Spinal cord (tissue), 10 donors: ENCODE results near the gene PITPNC1. TPM values are rescaled to one million over a fixed set of nuclear protein-coding genes. Genes with fewer than 3 reads are reported as not detected.

Experiments used
- DNase-seq, 6 donors: peaks; one replicate each; pipeline versions ENCODE4 v3.0.0 to v3.0.0-alpha.2; 2013 to 2015; ENCODE audit warnings: low spot score in 6 of 6, low read depth in 4 of 6
- H3K27ac ChIP-seq: one replicate; pipeline ENCODE4 v1.5.1; 2013; ENCODE audit warnings: low read depth, low read length, control low read depth
- H3K27me3 ChIP-seq: one replicate; pipeline ENCODE4 v1.6.1; 2013; ENCODE audit warnings: low read length; ENCODE audit not compliant: control insufficient read depth, insufficient read depth
- H3K36me3 ChIP-seq: one replicate; pipeline ENCODE4 v1.6.1; 2013; ENCODE audit warnings: low read length; ENCODE audit not compliant: control insufficient read depth, insufficient read depth
- H3K4me1 ChIP-seq: one replicate; pipeline ENCODE4 v1.6.1; 2013; ENCODE audit warnings: low read length; ENCODE audit not compliant: control insufficient read depth, insufficient read depth
- H3K4me3 ChIP-seq: one replicate; pipeline ENCODE4 v1.5.1; 2013; ENCODE audit warnings: low read depth, low read length, control low read depth
- H3K9me3 ChIP-seq: one replicate; pipeline ENCODE4 v1.6.1; 2013; ENCODE audit warnings: low read length; ENCODE audit not compliant: control insufficient read depth, insufficient read depth
- WGBS: methylation state at CpG from one replicate; pipeline ENCODE4 v1.1.5; 2013; ENCODE audit warnings: missing lambda C conversion rate; ENCODE audit not compliant: insufficient coverage; 5-methylcytosine and 5-hydroxymethylcytosine counted together
- polyA plus RNA-seq, 2 donors: library from polyadenylated mRNA; unstranded; fragments of 120-200 nt; gene quantifications; one replicate each; pipeline ENCODE4 v1.2.1, GENCODE V29; 2013; ENCODE audit not compliant: insufficient read length in 2 of 2
- total RNA-seq, 2 donors: library from RNA; depleted of rRNA in 1 of 2; stranded (reverse); fragments of 120-200 nt in 1 of 2; fragments of >200 nt in 1 of 2; gene quantifications; one replicate each; pipeline versions ENCODE4 v1.2.3 to v1.2.4, GENCODE V29; 2013 to 2014
- donor health status: healthy.

PITPNC1 gene
- total and polyA plus RNA-seq, 4 donors = 34.5 to 71.1 (median 60.8) TPM

GRCh38 chr17:67449065-67449464 is 72.0 kb downstream of the PITPNC1 start:
- Histone ChIP-seq H3K4me1 (peaks cover 14% of the 10 kb centered on the region), H3K27ac (no peak overlapping the region), H3K4me3 (no peak overlapping the region), H3K27me3 (no peaks in the 10 kb centered on the region), H3K36me3 (no peaks in the 10 kb centered on the region), H3K9me3 (no peaks in the 10 kb centered on the region)
- no peak for DNase-seq
- WGBS = no CpG with 5 or more reads among the region's 6 CpGs

- H3K27me3 ChIP-seq = no peaks in the 10 kb centered on the region
- no peak overlapping the region for H3K27ac ChIP-seq
- no peak for DNase-seq
- no peak overlapping the region for H3K4me3 ChIP-seq
- WGBS = 98% methylated on average over 7 of the region's 16 CpGs
- peaks cover 7% of the 10 kb centered on the region for H3K4me1 ChIP-seq
- no peaks in the 10 kb centered on the region for H3K36me3 ChIP-seq
- no peaks in the 10 kb centered on the region for H3K9me3 ChIP-seq
Measured at GRCh38 chr17:67449845-67450755, 73.0 kb downstream of the PITPNC1 start.

- Histone ChIP-seq H3K9me3 (peaks cover 2% of the 10 kb centered on the region), H3K27ac (no peak overlapping the region), H3K27me3 (no peaks in the 10 kb centered on the region), H3K4me1 (no peaks in the 10 kb centered on the region), H3K4me3 (no peak overlapping the region), H3K36me3 (no peaks in the 10 kb centered on the region)
- WGBS = 50% methylated on average over 2 of the region's 10 CpGs
- no peak for DNase-seq
Measured at GRCh38 chr17:67452681-67453554, 75.8 kb downstream of the PITPNC1 start.

GRCh38 chr17:67456103-67456502 is 79.0 kb downstream of the PITPNC1 start:
- H3K27me3 ChIP-seq = no peaks in the 10 kb centered on the region
- H3K4me3 ChIP-seq = no peak overlapping the region
- no CpG with 5 or more reads among the region's 1 CpG for WGBS
- H3K27ac ChIP-seq = no peak overlapping the region
- DNase-seq = no peak
- H3K9me3 ChIP-seq = peaks cover 8% of the 10 kb centered on the region
- no peaks in the 10 kb centered on the region for H3K36me3 ChIP-seq
- peaks cover 10% of the 10 kb centered on the region for H3K4me1 ChIP-seq

- no peak for DNase-seq
- no peaks in the 10 kb centered on the region for H3K27me3 ChIP-seq
- peaks cover 8% of the 10 kb centered on the region for H3K9me3 ChIP-seq
- H3K27ac ChIP-seq = no peak overlapping the region
- H3K4me1 ChIP-seq = peaks cover 10% of the 10 kb centered on the region
- H3K36me3 ChIP-seq = no peaks in the 10 kb centered on the region
- H3K4me3 ChIP-seq = no peak overlapping the region
- 92% methylated on average over 2 of the region's 3 CpGs for WGBS
Measured at GRCh38 chr17:67456889-67457288, 79.8 kb downstream of the PITPNC1 start.

- no peak for DNase-seq
- no peak overlapping the region for H3K27ac ChIP-seq
- H3K4me3 ChIP-seq = no peak overlapping the region
- WGBS = 96% methylated on average over 2 of the region's 2 CpGs
- peaks cover 8% of the 10 kb centered on the region for H3K9me3 ChIP-seq
- H3K27me3 ChIP-seq = no peaks in the 10 kb centered on the region
- no peaks in the 10 kb centered on the region for H3K36me3 ChIP-seq
- peaks cover 10% of the 10 kb centered on the region for H3K4me1 ChIP-seq
Measured at GRCh38 chr17:67458203-67458602, 81.1 kb downstream of the PITPNC1 start.

- peak in 3 of 6 donors; percentile 56 to 86 (median 69) for DNase-seq
- no peak overlapping the region for H3K4me3 ChIP-seq
- no peaks in the 10 kb centered on the region for H3K36me3 ChIP-seq
- H3K27ac ChIP-seq = peak overlapping the region; percentile 71
- H3K9me3 ChIP-seq = peaks cover 8% of the 10 kb centered on the region
- H3K27me3 ChIP-seq = no peaks in the 10 kb centered on the region
- peaks cover 10% of the 10 kb centered on the region for H3K4me1 ChIP-seq
- WGBS = 25% methylated on average over 6 of the region's 7 CpGs
Measured at GRCh38 chr17:67459985-67460384, 82.9 kb downstream of the PITPNC1 start.

GRCh38 chr17:67461228-67461780 is 84.2 kb downstream of the PITPNC1 start:
- Histone ChIP-seq H3K9me3 (peaks cover 8% of the 10 kb centered on the region), H3K27ac (peak overlapping the region; percentile 25), H3K36me3 (no peaks in the 10 kb centered on the region), H3K27me3 (no peaks in the 10 kb centered on the region), H3K4me1 (peaks cover 10% of the 10 kb centered on the region), H3K4me3 (no peak overlapping the region)
- DNase-seq = no peak
- no CpG with 5 or more reads among the region's 6 CpGs for WGBS

GRCh38 chr17:67461876-67462275 is 84.8 kb downstream of the PITPNC1 start:
- no peaks in the 10 kb centered on the region for H3K27me3 ChIP-seq
- H3K36me3 ChIP-seq = no peaks in the 10 kb centered on the region
- no peak for DNase-seq
- H3K4me1 ChIP-seq = peaks cover 10% of the 10 kb centered on the region
- no peak overlapping the region for H3K4me3 ChIP-seq
- peak overlapping the region; percentile 25 for H3K27ac ChIP-seq
- 79% methylated on average over 2 of the region's 3 CpGs for WGBS
- peaks cover 8% of the 10 kb centered on the region for H3K9me3 ChIP-seq
